NOMO-1 treated with DMSO at 0.1 percent for 48 hours (cell line): ENCODE data around the gene USP7.
A peak's percentile ranks its signal among the peaks of the same experiment; 100 is the strongest.
"Not testable (repeated sequence)": the region's sequence is repeated elsewhere in the genome, so short reads cannot be mapped to it uniquely, and the experiment has no call there.

Experiments
- DNase-seq: peaks from one replicate; lab custom pipeline; 2025; ENCODE audit not compliant: unreplicated experiment; lab: John Stamatoyannopoulos, UW

Gene USP7

GRCh38 chr16:8963821-8964441 is at the start of gene USP7:
Gene USP7, minus strand, starts transcription at chr16:8963906. Its CDS starts 621 bp downstream, at chr16:8963285.
- peak; percentile 85 for DNase-seq

- DNase-seq: no peak
These were observed 49.8 kb upstream of the USP7 start for GRCh38 chr16:9013508-9013864.

DNA sequence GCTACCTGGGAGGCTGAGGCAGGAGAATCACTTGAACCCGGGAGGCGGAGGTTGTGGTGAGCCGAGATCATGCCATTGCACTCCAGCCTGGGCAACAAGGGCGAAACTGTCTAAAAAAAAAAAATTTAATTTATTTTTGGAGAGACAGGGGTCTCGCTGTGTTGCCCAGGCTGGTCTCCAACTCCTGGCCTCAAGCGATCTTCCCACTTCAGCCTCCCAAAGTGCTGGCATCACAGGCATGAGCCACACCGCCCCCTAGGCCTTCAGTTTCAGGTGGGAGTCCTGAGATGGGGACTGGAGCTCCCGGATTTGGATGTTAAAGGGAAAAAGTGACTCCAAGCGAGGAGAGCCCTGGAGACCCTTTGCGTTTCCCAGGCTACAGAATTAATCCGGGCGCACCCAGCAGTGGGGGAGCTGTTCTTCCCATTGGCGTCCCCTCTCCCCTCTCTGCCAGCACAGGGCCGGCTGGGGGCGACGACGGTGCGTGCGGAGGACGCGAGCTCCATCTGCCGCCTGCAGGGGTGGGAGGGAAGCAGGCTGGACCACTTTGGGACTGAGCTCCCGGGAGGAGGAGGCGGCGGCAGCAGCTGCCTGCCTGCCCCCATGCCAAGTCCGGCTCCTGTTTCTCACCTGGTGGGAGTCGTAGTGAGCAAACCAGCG is 49.3 kb upstream of the USP7 start:
- no peak for DNase-seq

GRCh38 chr16:9012330-9012729 is 48.6 kb upstream of the USP7 start:
- no peak for DNase-seq

DNA sequence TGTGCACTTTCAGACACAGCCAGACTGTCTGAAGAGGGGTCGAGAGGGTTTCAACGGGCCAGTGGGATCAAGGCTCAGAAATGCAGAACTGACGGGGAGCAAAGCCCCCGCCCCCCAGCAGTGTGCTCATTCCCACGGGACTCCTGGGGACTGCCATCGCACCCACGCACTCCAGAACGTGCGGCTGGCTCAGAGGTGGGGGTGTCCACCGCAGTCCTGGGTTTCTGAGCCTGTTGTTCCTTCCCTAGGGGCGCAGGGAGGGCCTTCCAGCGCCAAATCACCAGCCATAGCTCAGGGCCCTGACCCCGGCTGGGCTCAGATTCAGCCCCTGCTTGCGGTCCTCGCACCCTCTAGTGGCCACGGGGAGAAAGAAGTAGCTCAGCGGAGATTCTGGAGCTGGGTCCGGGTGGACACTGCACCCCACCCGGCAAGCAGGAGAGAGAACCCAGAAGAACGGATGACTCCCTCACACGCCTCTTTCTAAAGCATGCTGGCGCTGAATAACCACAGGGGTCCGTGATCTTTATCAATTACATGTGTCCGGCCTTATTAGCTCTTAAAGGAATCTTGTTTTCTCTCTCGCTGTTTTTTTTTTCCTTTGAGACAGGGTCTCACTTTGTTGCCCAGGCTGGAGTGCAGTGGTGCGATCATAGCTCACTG is 45.0 kb upstream of the USP7 start:
- peak; percentile 40 for DNase-seq

- DNase-seq: no peak
These were observed 43.6 kb upstream of the USP7 start for GRCh38 chr16:9007177-9007794.

GRCh38 chr16:9004183-9004582 is 40.5 kb upstream of the USP7 start:
- no peak for DNase-seq

DNA sequence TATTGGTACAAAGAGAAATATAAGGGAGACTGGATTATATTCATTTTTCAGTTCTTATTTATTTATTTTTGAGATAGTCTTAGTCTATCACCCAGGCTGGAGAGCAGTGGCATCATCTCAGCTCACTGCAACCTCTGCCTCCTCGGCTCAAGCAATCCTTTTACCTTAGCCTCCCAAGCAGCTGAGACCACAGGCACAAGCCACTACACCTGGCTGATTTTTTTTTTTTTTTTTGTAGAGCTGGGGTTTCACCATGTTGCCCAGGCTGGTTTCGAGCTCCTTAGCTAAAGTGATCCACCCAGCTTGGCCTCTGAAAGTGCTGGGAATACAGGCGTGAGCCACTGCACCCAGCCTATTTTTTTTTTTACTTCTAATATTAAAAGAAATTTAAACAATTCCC is 40.1 kb upstream of the USP7 start:
- DNase-seq: no peak

- no peak for DNase-seq
These were observed 39.6 kb upstream of the USP7 start for GRCh38 chr16:9003322-9003721.

DNA sequence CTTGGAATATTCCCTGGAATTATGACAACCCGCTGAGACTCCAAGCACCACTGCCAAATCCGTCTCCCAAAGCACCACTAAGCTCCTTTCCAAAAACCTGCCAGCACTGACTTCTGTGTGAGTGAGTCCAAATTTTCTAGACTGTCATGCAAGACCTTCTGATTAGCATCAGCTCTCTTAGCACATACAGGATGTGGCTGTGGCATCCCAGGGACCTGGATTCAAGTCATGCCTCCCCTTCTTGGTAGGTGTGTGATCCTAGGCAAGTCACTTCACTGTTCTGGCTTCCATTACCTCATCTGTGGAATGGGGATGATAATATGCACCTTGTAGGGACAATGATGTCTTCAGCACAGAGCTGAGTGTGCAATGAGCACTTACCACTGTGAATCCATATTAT is 38.3 kb upstream of the USP7 start:
- DNase-seq: no peak

GRCh38 chr16:9000664-9001063 is 37.0 kb upstream of the USP7 start:
- DNase-seq: no peak

- DNase-seq: no peak
These were observed 36.1 kb upstream of the USP7 start for GRCh38 chr16:8999800-9000199.

- DNase-seq: peak; percentile 45
These were observed 34.4 kb upstream of the USP7 start for GRCh38 chr16:8998108-8998507.

GRCh38 chr16:8996891-8997290 is 33.2 kb upstream of the USP7 start:
- DNase-seq: no peak

GRCh38 chr16:8990445-8990844 is 26.7 kb upstream of the USP7 start:
- DNase-seq: no peak

DNA sequence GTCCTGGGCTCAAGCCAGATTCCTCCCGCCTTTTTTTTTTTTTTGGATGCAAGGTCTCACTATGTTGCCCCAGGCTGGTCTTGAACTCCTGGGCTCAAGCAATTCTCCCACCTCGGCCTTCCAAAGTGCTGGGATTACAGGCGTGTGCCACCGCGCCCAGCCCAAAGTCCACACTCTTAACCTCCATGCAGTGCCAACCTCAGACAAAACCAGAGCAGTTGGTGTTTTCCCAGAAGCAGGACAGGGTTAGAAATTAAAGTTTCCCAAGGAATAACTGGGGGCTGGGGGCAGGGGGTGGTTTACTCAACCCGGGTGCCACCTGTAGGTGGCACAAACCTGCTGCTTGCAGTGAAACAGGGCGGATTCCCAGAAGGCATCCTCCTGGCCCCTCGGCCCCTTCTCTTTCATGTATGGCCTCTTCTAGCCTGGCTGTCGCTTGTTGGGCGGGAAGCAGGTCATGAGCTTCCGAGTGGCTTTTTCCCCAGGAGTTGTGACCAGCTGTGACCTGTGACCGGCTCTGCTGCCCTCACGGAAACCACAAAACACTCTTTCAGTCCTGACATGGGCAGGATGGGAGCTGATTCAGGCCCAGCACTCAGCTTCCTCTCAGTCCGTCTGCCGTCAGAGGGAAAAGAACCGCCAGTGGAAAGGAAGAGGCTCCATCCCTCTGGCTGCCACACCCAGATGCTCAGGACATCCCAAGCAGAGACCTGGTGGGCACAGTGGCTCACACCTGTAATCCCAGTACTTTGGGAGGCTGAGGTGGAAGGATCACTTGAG is 25.6 kb upstream of the USP7 start:
- no peak for DNase-seq

DNA sequence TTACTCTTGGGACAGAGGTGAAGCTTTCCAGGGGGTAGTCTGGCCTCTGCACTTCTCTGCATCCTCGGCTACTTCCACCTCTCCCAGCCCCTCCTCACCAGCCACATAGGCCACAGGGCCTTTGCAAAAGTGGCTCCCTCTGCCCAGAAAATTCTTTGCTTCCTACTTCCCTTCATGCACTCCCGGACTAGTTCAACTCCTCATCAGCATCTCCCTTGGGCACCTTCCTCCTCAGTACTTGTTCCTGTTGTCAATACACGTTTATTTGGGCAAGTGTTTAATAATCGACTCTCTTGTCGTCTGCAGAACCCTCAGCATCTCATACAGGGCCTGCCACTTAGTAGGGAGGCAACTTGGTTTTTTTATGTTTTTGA is 23.1 kb upstream of the USP7 start:
- no peak for DNase-seq

- DNase-seq: no peak
These were observed 22.4 kb upstream of the USP7 start for GRCh38 chr16:8986111-8986510.

DNA sequence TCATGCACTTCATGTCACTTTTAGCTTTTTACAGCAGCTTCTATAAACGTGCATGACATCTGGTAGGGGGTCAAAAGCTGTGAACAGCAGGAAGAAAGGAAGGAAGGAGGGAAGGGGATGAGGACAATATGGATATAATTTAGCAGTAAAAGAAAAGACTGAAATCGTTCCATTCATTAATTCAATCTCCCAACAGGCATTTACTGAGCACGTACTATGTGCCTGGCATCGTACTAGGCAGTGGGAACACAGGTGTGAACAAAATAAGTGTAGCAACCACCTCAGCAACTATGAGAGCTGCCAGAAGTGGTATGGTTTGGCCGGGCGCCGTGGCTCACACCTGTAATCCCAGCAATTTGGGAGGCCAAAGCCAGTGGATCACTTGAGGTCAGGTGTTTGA is 19.1 kb upstream of the USP7 start:
- no peak for DNase-seq

- not testable (repeated sequence) for DNase-seq
These were observed 18.2 kb upstream of the USP7 start for GRCh38 chr16:8981901-8982300.

DNA sequence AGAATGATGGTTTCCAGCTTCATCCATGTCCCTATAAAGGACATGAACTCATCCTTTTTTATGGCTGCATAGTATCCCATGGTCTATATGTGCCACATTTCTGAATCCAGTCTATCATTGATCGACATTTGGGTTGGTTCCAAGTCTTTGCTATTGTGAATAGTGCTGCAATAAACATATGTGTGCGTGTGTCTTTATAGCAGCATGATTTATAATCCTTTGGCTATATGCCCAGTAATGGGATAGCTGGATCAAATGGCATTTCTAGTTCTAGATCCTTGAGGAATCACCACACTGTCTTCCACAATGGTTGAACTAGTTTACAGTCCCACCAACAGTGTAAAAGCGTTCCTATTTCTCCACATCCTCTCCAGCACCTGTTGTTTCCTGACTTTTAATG is 12.5 kb upstream of the USP7 start:
- DNase-seq: not testable (repeated sequence)
